ENCODE measurements around the gene FHIT.
"Not testable (repeated sequence)": the region's sequence is repeated elsewhere in the genome, so short reads cannot be mapped to it uniquely, and the experiment has no call there.

The FHIT gene

DNA sequence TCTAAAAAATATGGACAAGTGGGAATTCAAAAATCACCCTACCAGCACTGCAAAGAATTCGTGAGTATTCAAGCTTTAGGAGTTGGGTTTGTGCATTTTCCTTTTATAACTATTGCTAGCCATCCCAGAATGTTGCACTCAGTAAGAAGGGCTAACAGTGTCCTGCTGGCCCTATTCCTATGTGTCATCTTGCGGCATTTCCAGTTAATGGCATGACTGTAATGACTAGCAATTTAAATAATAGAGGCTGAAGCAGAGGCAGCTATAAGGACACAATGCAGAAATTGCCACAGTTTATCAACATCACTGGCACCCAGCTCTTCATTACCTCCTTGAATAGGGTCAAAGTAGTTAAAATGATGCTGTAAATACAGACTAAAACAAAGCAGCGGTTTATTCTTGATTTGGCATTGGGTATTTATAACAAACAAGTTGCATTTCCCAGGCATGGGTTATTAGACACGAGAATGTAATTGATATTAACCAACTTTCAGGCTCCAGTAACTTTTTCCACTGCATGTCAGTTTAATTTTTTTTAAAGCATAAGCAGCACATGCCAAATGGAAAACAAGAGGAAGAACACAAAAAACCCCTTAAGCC is 177.6 kb downstream of the FHIT start:
- no peaks in the 10 kb centered on the region for H3K4me1 ChIP-seq (ENCODE audit: control insufficient read depth in 5 of 5, insufficient read depth in 5 of 5, low read length in 5 of 5)
- no peak overlapping the region for H3K9ac ChIP-seq (ENCODE audit: low read length in 5 of 5)
- no peak overlapping the region for H3K4me3 ChIP-seq (ENCODE audit: low read depth in 1 of 5, low read length in 5 of 5)
- no peaks in the 10 kb centered on the region for H3K36me3 ChIP-seq (ENCODE audit: control insufficient read depth in 5 of 5, insufficient read depth in 5 of 5, low read length in 5 of 5)
- no peak overlapping the region for H3K27ac ChIP-seq (ENCODE audit: low read depth, low read length)
- no peaks in the 10 kb centered on the region for H3K27me3 ChIP-seq (ENCODE audit: control insufficient read depth in 5 of 5, insufficient read depth in 4 of 5, low read length in 5 of 5)
- H3K9me3 ChIP-seq (ENCODE audit: control insufficient read depth in 5 of 5, low read length in 5 of 5), result no peaks in the 10 kb centered on the region

DNA sequence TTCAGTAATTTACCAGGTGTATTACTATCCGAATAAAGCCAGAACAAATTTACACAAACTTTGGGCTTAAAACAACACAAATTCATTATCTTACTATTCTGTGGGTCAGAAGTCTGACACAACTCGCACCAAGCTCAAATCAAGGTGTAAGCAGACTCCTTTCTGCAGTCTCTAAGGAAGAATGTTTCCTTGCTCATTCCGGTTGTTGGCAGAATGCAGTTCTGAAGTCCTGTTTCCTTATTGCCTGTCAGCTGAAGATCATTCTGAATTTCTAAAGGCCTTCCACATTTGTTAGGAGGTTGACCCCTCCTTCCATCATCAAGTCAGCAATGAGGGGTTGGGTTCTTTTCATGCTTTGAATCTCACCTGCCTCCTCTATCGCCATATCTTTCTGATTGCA is 183.2 kb downstream of the FHIT start:
- Histone ChIP-seq H3K27ac (ENCODE audit: low read depth, low read length) (no peak overlapping the region), H3K9ac (ENCODE audit: low read length in 5 of 5) (no peak overlapping the region), H3K36me3 (ENCODE audit: control insufficient read depth in 5 of 5, insufficient read depth in 5 of 5, low read length in 5 of 5) (no peaks in the 10 kb centered on the region), H3K9me3 (ENCODE audit: control insufficient read depth in 5 of 5, low read length in 5 of 5) (peaks cover 4 to 11% (median 9%) of the 10 kb centered on the region in 5 donors), H3K4me3 (ENCODE audit: low read depth in 1 of 5, low read length in 5 of 5) (no peak overlapping the region), H3K4me1 (ENCODE audit: control insufficient read depth in 5 of 5, insufficient read depth in 5 of 5, low read length in 5 of 5) (no peaks in the 10 kb centered on the region), H3K27me3 (ENCODE audit: control insufficient read depth in 5 of 5, insufficient read depth in 4 of 5, low read length in 5 of 5) (no peaks in the 10 kb centered on the region)

GRCh38 chr3:61066800-61067199 is 184.5 kb downstream of the FHIT start:
- H3K9ac ChIP-seq (ENCODE audit: low read length in 5 of 5), result no peak overlapping the region
- no peaks in the 10 kb centered on the region for H3K36me3 ChIP-seq (ENCODE audit: control insufficient read depth in 5 of 5, insufficient read depth in 5 of 5, low read length in 5 of 5)
- H3K27me3 ChIP-seq (ENCODE audit: control insufficient read depth in 5 of 5, insufficient read depth in 4 of 5, low read length in 5 of 5), result no peaks in the 10 kb centered on the region

DNA sequence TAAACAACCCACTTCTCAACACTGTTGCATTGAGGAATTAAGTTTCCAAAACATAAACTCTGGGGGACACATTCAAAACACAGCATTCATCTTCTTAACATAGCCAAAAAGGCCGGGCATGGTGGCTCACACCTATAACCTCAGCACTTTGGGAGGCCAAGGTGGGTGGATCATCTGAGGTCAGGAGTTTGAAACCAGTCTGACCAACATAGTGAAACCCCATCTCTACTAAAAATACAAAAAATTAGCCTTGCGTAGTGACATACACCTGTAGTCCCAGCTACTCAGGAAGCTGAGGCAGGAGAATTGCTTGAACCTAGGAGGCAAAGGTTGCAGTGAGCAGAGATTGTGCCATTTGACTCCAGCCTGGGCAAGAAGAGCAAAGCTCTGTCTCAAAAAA is 185.0 kb downstream of the FHIT start:
- H3K4me1 ChIP-seq (ENCODE audit: control insufficient read depth in 5 of 5, insufficient read depth in 5 of 5, low read length in 5 of 5); H3K4me3 ChIP-seq (ENCODE audit: low read depth in 1 of 5, low read length in 5 of 5); H3K9ac ChIP-seq (ENCODE audit: low read length in 5 of 5); H3K27me3 ChIP-seq (ENCODE audit: control insufficient read depth in 5 of 5, insufficient read depth in 4 of 5, low read length in 5 of 5); H3K27ac ChIP-seq (ENCODE audit: low read depth, low read length); H3K36me3 ChIP-seq (ENCODE audit: control insufficient read depth in 5 of 5, insufficient read depth in 5 of 5, low read length in 5 of 5): not testable (repeated sequence)
- H3K9me3 ChIP-seq (ENCODE audit: control insufficient read depth in 5 of 5, low read length in 5 of 5), result peaks cover 4 to 11% (median 9%) of the 10 kb centered on the region in 5 donors

More at GRCh38 chr3:61066800-61067199, 184.5 kb downstream of the FHIT start:
- Histone ChIP-seq H3K27ac (ENCODE audit: low read depth, low read length) (no peak overlapping the region), H3K4me1 (ENCODE audit: control insufficient read depth in 5 of 5, insufficient read depth in 5 of 5, low read length in 5 of 5) (no peaks in the 10 kb centered on the region), H3K4me3 (ENCODE audit: low read depth in 1 of 5, low read length in 5 of 5) (no peak overlapping the region), H3K9me3 (ENCODE audit: control insufficient read depth in 5 of 5, low read length in 5 of 5) (peaks cover 4 to 11% (median 9%) of the 10 kb centered on the region in 5 donors)

DNA sequence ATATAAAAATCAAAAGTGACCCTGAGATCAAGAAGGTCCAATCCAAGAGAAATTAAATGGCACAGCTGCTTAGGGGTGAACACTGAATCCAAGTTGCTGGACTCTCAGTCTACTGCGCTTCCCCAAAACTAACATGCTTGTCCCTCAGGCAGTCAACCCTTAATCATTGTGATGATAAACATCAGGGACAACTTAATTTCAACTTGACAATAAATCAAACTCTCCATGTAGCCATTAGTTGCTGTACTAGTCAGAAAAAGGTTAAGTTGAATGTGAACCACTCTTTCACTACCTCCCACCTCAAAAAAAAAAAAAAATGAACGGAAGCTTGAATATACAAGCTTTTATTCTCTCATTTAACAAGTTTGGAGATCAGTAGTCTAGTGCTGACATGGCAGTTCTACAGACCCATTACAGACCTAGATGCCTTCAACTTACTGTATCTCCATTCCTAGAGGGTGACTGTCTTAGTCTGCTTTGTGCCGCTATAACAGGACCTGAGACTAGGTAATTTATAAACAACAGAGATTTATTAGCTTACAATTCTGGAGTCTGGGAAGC is 185.7 kb downstream of the FHIT start:
- no peaks in the 10 kb centered on the region for H3K4me1 ChIP-seq (ENCODE audit: control insufficient read depth in 5 of 5, insufficient read depth in 5 of 5, low read length in 5 of 5)
- no peak overlapping the region for H3K4me3 ChIP-seq (ENCODE audit: low read depth in 1 of 5, low read length in 5 of 5)
- no peaks in the 10 kb centered on the region for H3K27me3 ChIP-seq (ENCODE audit: control insufficient read depth in 5 of 5, insufficient read depth in 4 of 5, low read length in 5 of 5)
- H3K9ac ChIP-seq (ENCODE audit: low read length in 5 of 5), result no peak overlapping the region
- peaks cover 4 to 11% (median 9%) of the 10 kb centered on the region in 5 donors for H3K9me3 ChIP-seq (ENCODE audit: control insufficient read depth in 5 of 5, low read length in 5 of 5)
- H3K27ac ChIP-seq (ENCODE audit: low read depth, low read length), result no peak overlapping the region
- no peaks in the 10 kb centered on the region for H3K36me3 ChIP-seq (ENCODE audit: control insufficient read depth in 5 of 5, insufficient read depth in 5 of 5, low read length in 5 of 5)

GRCh38 chr3:61061092-61061723 is 190.0 kb downstream of the FHIT start:
- Histone ChIP-seq H3K4me1 (ENCODE audit: control insufficient read depth in 5 of 5, insufficient read depth in 5 of 5, low read length in 5 of 5) (peaks cover 0 to 3% (median 0%) of the 10 kb centered on the region in 5 donors), H3K27me3 (ENCODE audit: control insufficient read depth in 5 of 5, insufficient read depth in 4 of 5, low read length in 5 of 5) (no peaks in the 10 kb centered on the region), H3K27ac (ENCODE audit: low read depth, low read length) (no peak overlapping the region)

DNA sequence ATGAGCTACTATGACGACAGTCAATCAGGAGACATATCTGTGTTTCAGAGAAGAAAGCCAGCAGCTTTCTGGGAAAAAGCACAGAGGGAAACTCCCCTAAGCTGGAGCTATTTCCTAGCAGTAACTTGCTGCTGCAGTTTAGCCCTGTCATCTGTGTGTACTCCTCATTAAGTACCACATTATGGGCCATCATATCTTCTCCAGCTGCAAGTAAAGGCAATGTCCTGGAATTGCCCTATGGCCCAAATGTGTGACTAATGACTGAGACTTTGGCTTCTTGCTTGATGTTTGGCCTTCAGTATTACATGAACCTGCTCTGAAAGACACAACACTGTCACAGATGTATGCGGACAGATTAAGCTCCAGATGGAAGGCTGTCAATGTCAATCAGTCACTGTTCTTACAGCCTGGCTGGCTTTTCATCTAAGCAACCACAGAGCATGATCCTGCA is 190.8 kb downstream of the FHIT start:
- no peaks in the 10 kb centered on the region for H3K27me3 ChIP-seq (ENCODE audit: control insufficient read depth in 5 of 5, insufficient read depth in 4 of 5, low read length in 5 of 5)
- H3K36me3 ChIP-seq (ENCODE audit: control insufficient read depth in 5 of 5, insufficient read depth in 5 of 5, low read length in 5 of 5), result no peaks in the 10 kb centered on the region
- peaks cover 0 to 3% (median 0%) of the 10 kb centered on the region in 5 donors for H3K4me1 ChIP-seq (ENCODE audit: control insufficient read depth in 5 of 5, insufficient read depth in 5 of 5, low read length in 5 of 5)
- H3K4me3 ChIP-seq (ENCODE audit: low read depth in 1 of 5, low read length in 5 of 5), result no peak overlapping the region
- H3K9ac ChIP-seq (ENCODE audit: low read length in 5 of 5), result no peak overlapping the region
- H3K9me3 ChIP-seq (ENCODE audit: control insufficient read depth in 5 of 5, low read length in 5 of 5), result peaks cover 6 to 11% (median 9%) of the 10 kb centered on the region in 5 donors
- H3K27ac ChIP-seq (ENCODE audit: low read depth, low read length), result no peak overlapping the region

More at GRCh38 chr3:61061092-61061723, 190.0 kb downstream of the FHIT start:
- no peak overlapping the region for H3K9ac ChIP-seq (ENCODE audit: low read length in 5 of 5)
- H3K4me3 ChIP-seq (ENCODE audit: low read depth in 1 of 5, low read length in 5 of 5), result no peak overlapping the region
- H3K9me3 ChIP-seq (ENCODE audit: control insufficient read depth in 5 of 5, low read length in 5 of 5), result peaks cover 6 to 11% (median 9%) of the 10 kb centered on the region in 5 donors
- H3K36me3 ChIP-seq (ENCODE audit: control insufficient read depth in 5 of 5, insufficient read depth in 5 of 5, low read length in 5 of 5), result no peaks in the 10 kb centered on the region

DNA sequence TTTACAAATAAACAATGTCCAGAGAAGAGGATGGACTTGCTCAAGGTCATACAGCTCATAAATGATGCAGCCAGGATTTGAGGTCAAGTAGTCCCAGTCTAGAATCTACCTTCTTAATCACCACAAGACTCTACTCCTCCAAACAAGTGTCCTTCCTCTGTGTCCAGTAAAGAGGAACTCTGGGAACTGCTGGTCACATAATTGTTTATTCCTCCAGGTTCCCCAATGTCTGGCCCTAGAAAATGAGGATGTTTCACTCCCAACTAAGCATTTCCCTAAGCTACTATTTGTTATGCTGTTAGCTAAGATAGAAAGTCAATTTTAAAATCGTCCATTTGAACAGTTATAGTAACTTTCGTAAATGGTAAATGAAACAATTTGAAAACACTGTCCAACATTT is 192.4 kb downstream of the FHIT start:
- Histone ChIP-seq H3K4me1 (ENCODE audit: control insufficient read depth in 5 of 5, insufficient read depth in 5 of 5, low read length in 5 of 5) (peaks cover 0 to 3% (median 0%) of the 10 kb centered on the region in 5 donors), H3K4me3 (ENCODE audit: low read depth in 1 of 5, low read length in 5 of 5) (no peak overlapping the region), H3K36me3 (ENCODE audit: control insufficient read depth in 5 of 5, insufficient read depth in 5 of 5, low read length in 5 of 5) (no peaks in the 10 kb centered on the region), H3K9me3 (ENCODE audit: control insufficient read depth in 5 of 5, low read length in 5 of 5) (peaks cover under 1 to 3% (median 2%) of the 10 kb centered on the region in 5 donors), H3K27me3 (ENCODE audit: control insufficient read depth in 5 of 5, insufficient read depth in 4 of 5, low read length in 5 of 5) (no peaks in the 10 kb centered on the region), H3K27ac (ENCODE audit: low read depth, low read length) (no peak overlapping the region), H3K9ac (ENCODE audit: low read length in 5 of 5) (no peak overlapping the region)

DNA sequence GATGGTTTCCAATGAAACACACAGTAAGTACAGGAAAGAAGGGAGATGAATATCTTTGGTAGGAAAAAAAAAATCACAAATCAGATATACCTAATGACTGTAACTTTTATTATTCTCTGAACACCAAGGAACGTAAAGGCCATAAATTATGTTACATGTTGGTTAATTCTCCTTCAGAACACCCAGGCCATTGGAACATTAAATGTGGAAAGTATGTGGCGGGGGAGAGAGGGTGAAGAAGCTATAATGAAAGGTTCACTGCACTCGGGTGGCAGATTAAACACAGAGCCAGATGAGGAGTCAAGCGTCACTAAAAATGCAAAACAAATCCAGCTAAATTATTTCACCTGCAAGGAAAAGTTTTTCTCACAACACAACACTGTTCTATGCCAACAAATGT is 193.8 kb downstream of the FHIT start:
- H3K9me3 ChIP-seq (ENCODE audit: control insufficient read depth in 5 of 5, low read length in 5 of 5), result peaks cover 0 to 2% (median 0%) of the 10 kb centered on the region in 5 donors
- no peak overlapping the region for H3K4me3 ChIP-seq (ENCODE audit: low read depth in 1 of 5, low read length in 5 of 5)
- no peak overlapping the region for H3K27ac ChIP-seq (ENCODE audit: low read depth, low read length)
- no peaks in the 10 kb centered on the region for H3K36me3 ChIP-seq (ENCODE audit: control insufficient read depth in 5 of 5, insufficient read depth in 5 of 5, low read length in 5 of 5)
- peaks cover 0 to 3% (median 0%) of the 10 kb centered on the region in 5 donors for H3K4me1 ChIP-seq (ENCODE audit: control insufficient read depth in 5 of 5, insufficient read depth in 5 of 5, low read length in 5 of 5)
- H3K27me3 ChIP-seq (ENCODE audit: control insufficient read depth in 5 of 5, insufficient read depth in 4 of 5, low read length in 5 of 5), result no peaks in the 10 kb centered on the region
- no peak overlapping the region for H3K9ac ChIP-seq (ENCODE audit: low read length in 5 of 5)

GRCh38 chr3:61055447-61055846 is 195.8 kb downstream of the FHIT start:
- no peaks in the 10 kb centered on the region for H3K27me3 ChIP-seq (ENCODE audit: control insufficient read depth in 5 of 5, insufficient read depth in 4 of 5, low read length in 5 of 5)
- no peaks in the 10 kb centered on the region for H3K36me3 ChIP-seq (ENCODE audit: control insufficient read depth in 5 of 5, insufficient read depth in 5 of 5, low read length in 5 of 5)
- H3K9me3 ChIP-seq (ENCODE audit: control insufficient read depth in 5 of 5, low read length in 5 of 5), result peaks cover 0 to 2% (median 0%) of the 10 kb centered on the region in 5 donors
- H3K4me3 ChIP-seq (ENCODE audit: low read depth in 1 of 5, low read length in 5 of 5), result no peak overlapping the region
- H3K9ac ChIP-seq (ENCODE audit: low read length in 5 of 5), result no peak overlapping the region
- H3K4me1 ChIP-seq (ENCODE audit: control insufficient read depth in 5 of 5, insufficient read depth in 5 of 5, low read length in 5 of 5), result peaks cover 0 to 2% (median 0%) of the 10 kb centered on the region in 5 donors
- H3K27ac ChIP-seq (ENCODE audit: low read depth, low read length), result no peak overlapping the region
